Mucosa of gallbladder (tissue), 1 donor: ENCODE results near the gene LRRC74A. TPM values are rescaled to one million over a fixed set of nuclear protein-coding genes. Genes with fewer than 3 reads are reported as not detected.
"Not testable (repeated sequence)": the region's sequence is repeated elsewhere in the genome, so short reads cannot be mapped to it uniquely, and the experiment has no call there.

Experiments
- DNase-seq: peaks from one replicate; pipeline ENCODE4 v3.0.0-alpha.2; 2020; ENCODE audit warnings: low spot score
- total RNA-seq: library from RNA; stranded (reverse); gene quantifications from one replicate; pipeline ENCODE4 v1.2.1, GENCODE V29; 2021
- donor health status: DM: no; HTN: no; CAD: no.

Gene LRRC74A
- total RNA-seq, 1 donor from 2014 or later: not detected

DNA sequence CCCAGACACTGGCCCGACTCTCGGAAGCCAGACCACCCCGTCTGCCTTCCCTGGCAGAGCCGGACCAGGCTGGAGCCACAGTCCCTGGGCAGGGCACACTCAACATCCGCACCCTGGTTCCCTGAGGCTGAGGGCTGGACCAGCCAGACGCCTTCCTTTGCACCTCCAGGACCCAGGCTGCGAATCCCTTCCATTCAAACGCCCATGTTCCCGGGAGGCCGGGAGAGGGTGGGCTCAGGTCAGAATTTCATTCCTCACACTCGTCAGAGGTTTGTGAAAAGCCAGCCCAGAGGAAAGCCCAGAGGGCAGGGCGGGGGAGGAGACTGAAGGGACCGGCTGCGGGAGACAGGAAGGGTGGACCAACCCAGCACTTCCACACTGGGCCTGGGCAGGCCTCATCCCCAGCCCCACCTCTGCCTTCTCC lies 58.7 kb downstream of the LRRC74A start:
- no peak for DNase-seq

- DNase-seq: no peak
Observed at GRCh38 chr14:76887191-76887590, 61.0 kb downstream of the LRRC74A start.

DNA sequence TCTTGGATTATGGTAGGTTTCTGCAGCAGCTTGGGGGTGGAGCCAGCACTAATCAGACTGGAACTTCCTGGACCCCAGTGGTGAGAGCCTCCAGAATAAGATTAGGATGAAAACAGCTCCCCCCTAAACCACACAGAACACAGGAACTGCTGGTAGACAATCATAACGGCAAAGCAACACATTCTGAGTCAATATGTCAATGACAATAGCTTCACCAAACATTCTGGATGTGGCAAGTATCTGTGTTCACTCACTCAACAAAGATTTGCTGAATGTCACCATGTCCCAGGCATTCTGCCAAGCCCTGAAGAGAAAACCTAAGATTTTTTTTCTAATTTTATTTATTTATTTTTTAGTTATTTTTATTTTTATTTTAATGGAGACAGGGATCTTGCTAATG lies 65.2 kb downstream of the LRRC74A start:
- DNase-seq: no peak

DNA sequence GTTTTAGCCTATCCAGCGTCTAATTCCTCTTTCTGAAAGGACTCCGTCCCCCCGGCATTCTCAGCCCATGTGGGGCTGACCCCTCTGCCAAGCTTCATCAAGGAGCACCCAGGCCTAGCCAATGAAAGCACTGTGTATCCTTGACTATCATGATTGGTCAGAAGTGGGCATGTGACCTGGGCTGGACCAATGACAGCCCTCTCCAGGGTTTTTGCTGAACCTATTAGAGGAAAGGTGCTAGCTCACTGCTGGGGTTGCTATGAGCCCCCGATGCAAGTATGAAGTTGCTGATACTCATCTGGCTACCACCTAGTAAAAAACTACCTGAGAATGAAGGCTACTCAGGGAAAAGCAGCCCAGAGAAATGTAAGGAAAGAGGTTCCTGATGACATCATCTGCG lies 68.1 kb downstream of the LRRC74A start:
- DNase-seq: no peak

GRCh38 chr14:76898006-76898405 lies 71.8 kb downstream of the LRRC74A start:
- not testable (repeated sequence) for DNase-seq

- no peak for DNase-seq
Observed at GRCh38 chr14:76900682-76901081, 74.5 kb downstream of the LRRC74A start.

- DNase-seq: peak; percentile 23
Observed at GRCh38 chr14:76901171-76902055, 75.2 kb downstream of the LRRC74A start.

- DNase-seq: no peak
Observed at GRCh38 chr14:76902591-76902990, 76.4 kb downstream of the LRRC74A start.

DNA sequence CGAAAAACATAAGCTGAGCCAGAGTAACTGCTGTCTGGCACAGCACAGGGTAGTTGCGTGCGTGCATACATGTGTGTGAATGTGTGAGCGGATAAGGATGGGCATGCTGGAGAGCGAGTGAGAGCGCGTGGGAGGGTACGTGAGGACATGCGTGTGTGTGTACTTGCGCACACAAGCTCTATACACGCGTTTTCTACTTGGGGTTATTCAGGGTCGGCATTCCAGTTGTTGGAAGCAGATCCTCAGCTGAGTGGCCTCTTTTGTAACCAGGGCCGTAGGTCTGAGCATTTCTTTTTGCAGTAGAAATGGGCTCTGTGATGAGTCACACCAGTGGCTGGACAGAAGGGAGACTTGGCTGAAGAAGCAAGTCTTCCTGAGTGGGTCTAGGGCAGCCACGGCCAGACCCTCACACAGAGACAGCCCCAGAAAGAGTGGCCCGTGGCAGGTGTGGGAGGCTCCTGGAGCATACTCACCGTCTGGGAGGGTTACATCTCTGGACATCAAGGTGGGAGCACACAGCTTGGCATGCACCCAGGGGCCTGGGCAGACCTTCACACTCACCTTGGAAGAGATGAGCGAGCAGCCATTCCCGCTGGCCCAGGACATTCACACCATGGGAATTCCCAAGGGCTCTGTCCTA lies 78.0 kb downstream of the LRRC74A start:
- DNase-seq: peak; percentile 52

- peak; percentile 51 for DNase-seq
Observed at GRCh38 chr14:76904740-76905569, 78.7 kb downstream of the LRRC74A start.

- peak; percentile 38 for DNase-seq
Observed at GRCh38 chr14:76908834-76909233, 82.6 kb downstream of the LRRC74A start.

DNA sequence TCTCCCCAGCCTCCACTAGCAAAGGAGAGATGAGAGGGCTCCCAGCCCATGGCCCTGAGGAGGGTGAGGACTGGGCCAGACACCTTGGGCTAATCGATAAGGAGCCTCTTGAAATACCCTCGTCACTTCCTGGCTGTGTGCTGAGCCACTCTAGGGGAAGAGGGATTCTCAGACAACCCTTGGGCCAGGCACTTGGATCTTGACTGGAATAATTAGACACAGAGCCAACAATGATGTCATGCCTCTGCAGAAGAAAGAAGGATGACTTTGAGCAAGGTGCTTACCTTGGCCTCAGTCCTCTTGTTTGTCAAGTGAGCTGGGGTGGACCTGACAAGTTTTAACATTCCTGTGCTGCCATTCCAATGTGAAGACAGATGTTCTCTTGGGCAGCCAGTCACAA lies 83.1 kb downstream of the LRRC74A start:
- DNase-seq: peak; percentile 23

- no peak for DNase-seq
Observed at GRCh38 chr14:76910371-76910890, 84.2 kb downstream of the LRRC74A start.

GRCh38 chr14:76911473-76911872 lies 85.3 kb downstream of the LRRC74A start:
- DNase-seq: no peak

GRCh38 chr14:76914533-76915081 lies 88.4 kb downstream of the LRRC74A start:
- peak; percentile 54 for DNase-seq

DNA sequence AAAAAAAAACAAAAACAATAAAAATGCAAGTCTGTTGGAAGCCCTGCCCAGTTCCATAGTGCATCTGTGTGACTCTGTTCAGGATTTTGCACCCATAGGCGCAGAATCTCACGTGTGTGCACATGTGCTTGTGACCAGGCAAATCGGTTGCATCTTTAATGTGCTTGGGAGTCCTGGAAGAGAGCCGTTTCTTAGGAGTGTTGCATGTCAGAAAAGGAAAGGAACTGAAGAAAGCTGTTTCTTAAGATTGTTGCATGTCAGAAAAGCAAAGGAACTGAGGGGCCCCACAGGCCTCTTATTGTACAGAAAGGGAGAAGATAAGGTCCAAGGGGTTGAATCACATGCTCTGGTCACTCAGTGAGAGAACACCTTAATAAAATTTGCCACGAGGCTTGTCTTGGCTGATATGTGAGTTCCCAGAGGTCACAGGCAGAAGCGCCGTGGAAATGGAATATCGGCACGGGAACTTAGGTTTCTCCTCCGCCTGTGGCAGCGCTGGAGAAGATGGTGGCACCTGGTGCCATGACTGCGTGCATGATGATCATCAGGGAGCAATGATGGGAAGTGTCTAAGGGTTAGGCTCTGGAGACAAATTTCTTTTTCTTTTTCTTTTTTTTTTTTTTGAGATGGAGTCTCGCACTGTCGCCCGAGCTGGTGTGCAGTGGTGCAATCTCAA lies 90.0 kb downstream of the LRRC74A start:
- no peak for DNase-seq

GRCh38 chr14:76917158-76917596 lies 91.0 kb downstream of the LRRC74A start:
- peak; percentile 55 for DNase-seq

- DNase-seq: no peak
Observed at GRCh38 chr14:76917745-76918255, 91.6 kb downstream of the LRRC74A start.

- peak; percentile 66 for DNase-seq
Observed at GRCh38 chr14:76918256-76918781, 92.1 kb downstream of the LRRC74A start.

- peak; percentile 96 for DNase-seq
Observed at GRCh38 chr14:76918782-76919394, 92.7 kb downstream of the LRRC74A start.
